ENCODE measurements around the gene ARL8B. TPM values are rescaled to one million over a fixed set of nuclear protein-coding genes. Genes with fewer than 3 reads are reported as not detected.
A peak's percentile ranks its signal among the peaks of the same experiment; 100 is the strongest.

ARL8B gene
- polyA plus RNA-seq, 3 donors, result 46.6 to 121 (median 101) TPM

GRCh38 chr3:5134019-5134391 is 11.9 kb downstream of the ARL8B start:
- no peak for DNase-seq
- H3K36me3 ChIP-seq (replicated peaks in 1 of 2; ENCODE audit: control insufficient read depth in 1 of 2, insufficient read depth in 2 of 2, low read length in 2 of 2), result peaks cover 3 to 22% of the 10 kb centered on the region in 2 donors
- Mint-ChIP-seq H3K4me3 (no peak overlapping the region), H3K27ac (peak overlapping the region in 6 of 7 donors; percentile 43 to 73 (median 63)), H3K4me1 (peaks cover 64% of the 10 kb centered on the region), H3K27me3 (ENCODE audit: low read depth in 3 of 3) (no peaks in the 10 kb centered on the region), H3K36me3 (peaks cover 21 to 44% of the 10 kb centered on the region in 2 donors), H3K9me3 (no peaks in the 10 kb centered on the region)
- no peaks in the 10 kb centered on the region for H3K9me3 ChIP-seq (replicated peaks in 1 of 2; ENCODE audit: control insufficient read depth in 1 of 2, insufficient read depth in 1 of 2, low read length in 2 of 2)
- WGBS (ENCODE audit: insufficient coverage), result 83% methylated on average over 2 of the region's 3 CpGs
- TF ChIP-seq CTCF (IDR thresholded peaks at IDR 0.05), result no peak
- peaks cover 100% of the 10 kb centered on the region for H3K79me2 ChIP-seq (ENCODE audit: insufficient read depth, low read length)
- H2AFZ ChIP-seq (ENCODE audit: insufficient read depth, low read depth, low read length, poor library complexity, severe bottlenecking), result no peak overlapping the region
- peaks cover 96% of the 10 kb centered on the region for H4K20me1 ChIP-seq (ENCODE audit: insufficient read depth, low read length)
- no peak overlapping the region for H3K4me2 ChIP-seq (replicated peaks; ENCODE audit: extremely low read depth, low read length, poor library complexity, severe bottlenecking)
- intact Hi-C loops (cut with micrococcal nuclease), result no loop called here
- H3K27me3 ChIP-seq (ENCODE audit: control insufficient read depth in 2 of 2, insufficient read depth in 2 of 2, low read length in 2 of 2), result no peaks in the 10 kb centered on the region
- peaks cover 41 to 55% of the 10 kb centered on the region in 2 donors for H3K4me1 ChIP-seq (ENCODE audit: control insufficient read depth in 1 of 2, insufficient read depth in 2 of 2, low read length in 2 of 2)
- peak overlapping the region in 1 of 2 donors; percentile 69 for H3K27ac ChIP-seq (ENCODE audit: low read depth in 1 of 2, low read length in 2 of 2)
- H3K9ac ChIP-seq (ENCODE audit: insufficient read depth, low read length, poor library complexity, severe bottlenecking), result no peak overlapping the region
- no peak overlapping the region for H3K4me3 ChIP-seq (replicated peaks in 1 of 3; ENCODE audit: low read depth in 2 of 3, low read length in 3 of 3)

- Histone ChIP-seq H3K27me3 (ENCODE audit: control insufficient read depth in 2 of 2, insufficient read depth in 2 of 2, low read length in 2 of 2) (no peaks in the 10 kb centered on the region), H3K9me3 (replicated peaks in 1 of 2; ENCODE audit: control insufficient read depth in 1 of 2, insufficient read depth in 1 of 2, low read length in 2 of 2) (no peaks in the 10 kb centered on the region), H3K9ac (ENCODE audit: insufficient read depth, low read length, poor library complexity, severe bottlenecking) (no peak overlapping the region), H3K79me2 (ENCODE audit: insufficient read depth, low read length) (peaks cover 100% of the 10 kb centered on the region), H4K20me1 (ENCODE audit: insufficient read depth, low read length) (peaks cover 96% of the 10 kb centered on the region), H2AFZ (ENCODE audit: insufficient read depth, low read depth, low read length, poor library complexity, severe bottlenecking) (no peak overlapping the region), H3K4me3 (replicated peaks in 1 of 3; ENCODE audit: low read depth in 2 of 3, low read length in 3 of 3) (no peak overlapping the region), H3K4me1 (ENCODE audit: control insufficient read depth in 1 of 2, insufficient read depth in 2 of 2, low read length in 2 of 2) (peaks cover 46 to 55% of the 10 kb centered on the region in 2 donors), H3K36me3 (replicated peaks in 1 of 2; ENCODE audit: control insufficient read depth in 1 of 2, insufficient read depth in 2 of 2, low read length in 2 of 2) (peaks cover 3 to 19% of the 10 kb centered on the region in 2 donors), H3K27ac (ENCODE audit: low read depth in 1 of 2, low read length in 2 of 2) (peak overlapping the region in 1 of 2 donors; percentile 69), H3K4me2 (replicated peaks; ENCODE audit: extremely low read depth, low read length, poor library complexity, severe bottlenecking) (no peak overlapping the region)
- Mint-ChIP-seq H3K4me1 (peaks cover 64% of the 10 kb centered on the region), H3K4me3 (no peak overlapping the region), H3K36me3 (peaks cover 20 to 40% of the 10 kb centered on the region in 2 donors), H3K9me3 (no peaks in the 10 kb centered on the region), H3K27me3 (ENCODE audit: low read depth in 3 of 3) (no peaks in the 10 kb centered on the region), H3K27ac (peak overlapping the region; percentile 28 to 77 (median 72))
- WGBS (ENCODE audit: insufficient coverage), result 100% methylated on average over 1 of the region's 3 CpGs
- no peak for TF ChIP-seq CTCF (IDR thresholded peaks at IDR 0.05)
- intact Hi-C loops (cut with micrococcal nuclease), result no loop called here
- no peak for DNase-seq
Measured at GRCh38 chr3:5134499-5134898, 12.4 kb downstream of the ARL8B start.

Measured in CD14-positive monocyte (primary cell).